Colonic mucosa (tissue), 4 donors: ENCODE data around the gene FNBP1. TPM values are rescaled to one million over a fixed set of nuclear protein-coding genes. Genes with fewer than 3 reads are reported as not detected.

Experiments used
- DNase-seq: peaks from one replicate; pipeline ENCODE4 v3.0.0-alpha.2; 2020
- H3K27ac ChIP-seq: fragments of 200-600 bp; one replicate; pipeline ENCODE4 v1.8.0; 2021
- H3K27me3 ChIP-seq: fragments of 200-600 bp; one replicate; pipeline ENCODE4 v1.8.0; 2021
- H3K36me3 ChIP-seq: fragments of 200-600 bp; one replicate; pipeline ENCODE4 v1.8.0; 2021
- H3K4me1 ChIP-seq: fragments of 200-600 bp; one replicate; pipeline ENCODE4 v1.8.0; 2021; ENCODE audit warnings: mild to moderate bottlenecking
- H3K4me3 ChIP-seq: fragments of 200-600 bp; one replicate; pipeline ENCODE4 v1.8.0; 2021
- H3K9ac ChIP-seq, 2 donors: one replicate each; pipeline ENCODE4 v1.7.0; 2013; ENCODE audit warnings: control low read depth in 2 of 2, low read depth in 2 of 2, low read length in 2 of 2
- H3K9me3 ChIP-seq: fragments of 200-600 bp; one replicate; pipeline ENCODE4 v1.8.0; 2021
- CTCF ChIP-seq: fragments of 200-600 bp; IDR thresholded peaks from one replicate; pipeline ENCODE4 v1.8.0; 2022; ENCODE audit warnings: antibody characterized with exemption, mild to moderate bottlenecking
- intact Hi-C: fragments of 100-400 bp; cut with DNase I; formaldehyde crosslinking; loops from one replicate; pipeline ENCODE4 v1.14.1; 2022
- total RNA-seq, 2 donors: library from RNA; stranded (reverse); fragmentation: NEBNext Ultra II Directional in 1 of 2; extraction: Animal tissue kit (Norgen Biotek cat#: 25700) in 1 of 2; gene quantifications; one replicate each; pipeline ENCODE4 v1.2.1, GENCODE V29; 2021
- donor health status: healthy.
- donor health status: DM: no; HTN: no; CAD: no.
- donor health status: DM: no; HTN: no; CAD: no.

FNBP1 gene
- total RNA-seq, 2 donors from 2014 or later, result 24.7 to 55.5 TPM

DNA sequence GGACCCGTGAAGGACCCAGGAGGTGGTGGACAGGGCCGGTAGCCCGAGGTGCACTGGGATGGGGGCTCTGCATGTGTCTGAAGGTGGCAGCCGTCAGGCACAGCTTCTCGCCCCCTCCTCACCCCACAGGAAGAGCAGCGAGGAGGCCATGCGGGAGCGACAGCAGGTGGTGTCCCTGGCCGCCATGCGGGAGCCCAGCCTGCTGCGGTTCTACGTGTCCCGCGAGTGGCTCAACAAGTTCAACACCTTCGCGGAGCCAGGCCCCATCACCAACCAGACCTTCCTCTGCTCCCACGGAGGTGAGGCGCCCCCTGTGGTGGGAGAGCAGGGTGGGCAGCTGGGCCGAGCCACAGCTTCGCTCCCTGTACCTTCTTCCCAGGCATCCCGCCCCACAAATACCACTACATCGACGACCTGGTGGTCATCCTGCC lies 167.8 kb downstream of the FNBP1 start:
- intact Hi-C loops, result no loop called here
- no peak overlapping the region for H3K9ac ChIP-seq
- no peak for DNase-seq

DNA sequence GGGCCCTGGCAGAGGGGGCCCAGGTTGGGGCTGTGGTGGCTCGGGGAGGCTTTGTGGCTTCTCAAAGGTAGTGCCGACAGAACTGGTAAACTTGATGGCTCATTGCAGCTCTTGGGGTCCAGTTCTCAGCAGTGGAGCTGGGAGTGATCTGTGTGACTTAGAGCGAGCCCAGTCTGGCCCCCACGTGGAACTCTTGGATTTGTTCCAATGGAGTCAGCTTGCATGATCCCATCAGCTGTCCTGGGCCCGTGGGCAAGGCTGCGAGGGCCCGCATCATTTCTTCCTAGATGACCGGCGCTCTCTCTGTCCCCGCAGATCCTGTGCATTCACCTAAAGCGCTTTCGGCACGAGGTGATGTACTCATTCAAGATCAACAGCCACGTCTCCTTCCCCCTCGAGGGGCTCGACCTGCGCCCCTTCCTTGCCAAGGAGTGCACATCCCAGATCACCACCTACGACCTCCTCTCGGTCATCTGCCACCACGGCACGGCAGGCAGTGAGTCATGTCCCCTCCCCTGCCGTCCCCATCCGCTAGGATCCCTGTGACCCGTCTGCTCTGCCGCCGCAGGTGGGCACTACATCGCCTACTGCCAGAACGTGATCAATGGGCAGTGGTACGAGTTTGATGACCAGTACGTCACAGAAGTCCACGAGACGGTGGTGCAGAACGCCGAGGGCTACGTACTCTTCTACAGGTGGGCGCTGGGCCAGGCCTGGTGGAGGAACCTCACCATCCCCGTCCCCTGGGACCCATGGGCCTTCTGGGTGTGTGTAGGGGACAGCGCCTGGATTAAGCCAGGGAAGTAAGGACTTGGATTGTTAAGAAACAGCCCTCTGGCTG lies 168.5 kb downstream of the FNBP1 start:
- Histone ChIP-seq H3K9ac (no peak overlapping the region), H3K4me1 (no peaks in the 10 kb centered on the region), H3K9me3 (no peaks in the 10 kb centered on the region), H3K4me3 (no peak overlapping the region), H3K36me3 (no peaks in the 10 kb centered on the region), H3K27me3 (no peaks in the 10 kb centered on the region), H3K27ac (no peak overlapping the region)
- no peak for TF ChIP-seq CTCF
- intact Hi-C loops, result no loop called here
- DNase-seq, result no peak

More for the DNA sequence above, 167.8 kb downstream of the FNBP1 start:
- no peak for TF ChIP-seq CTCF
- no peaks in the 10 kb centered on the region for H3K4me1 ChIP-seq
- H3K4me3 ChIP-seq, result no peak overlapping the region
- H3K36me3 ChIP-seq, result no peaks in the 10 kb centered on the region
- no peaks in the 10 kb centered on the region for H3K27me3 ChIP-seq
- H3K27ac ChIP-seq, result no peak overlapping the region
- H3K9me3 ChIP-seq, result no peaks in the 10 kb centered on the region

DNA sequence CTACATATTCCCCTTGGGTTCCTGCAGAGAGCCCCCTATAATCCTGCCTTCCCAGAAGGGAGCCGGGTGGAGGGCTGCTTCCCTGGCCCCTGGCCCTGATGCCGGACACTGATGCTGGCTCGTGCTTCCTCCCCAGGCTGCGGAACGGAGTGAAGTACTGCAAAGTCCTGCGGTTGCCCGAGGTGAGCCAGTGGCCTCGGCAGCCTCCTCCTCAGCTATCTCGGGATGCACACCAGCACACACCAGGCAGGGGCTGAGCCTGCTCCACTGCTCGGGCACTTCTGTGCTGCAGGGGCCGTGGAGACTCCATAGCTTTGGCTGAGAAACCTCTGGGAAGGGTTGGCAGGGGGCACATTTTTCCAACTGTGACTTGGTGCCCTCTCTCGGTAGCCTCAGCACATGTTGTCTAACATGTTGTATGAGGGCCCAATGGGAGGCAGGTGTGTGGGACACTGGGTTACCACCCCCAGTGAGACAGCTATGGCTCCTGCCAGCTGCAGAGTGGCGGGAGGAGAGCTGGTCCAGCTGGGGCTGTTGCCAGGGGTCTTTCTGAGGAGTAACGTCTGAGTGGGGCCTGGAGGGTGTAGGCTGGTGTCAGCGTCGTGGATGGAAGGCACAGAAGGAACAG lies 169.3 kb downstream of the FNBP1 start:
- Histone ChIP-seq H3K4me1 (no peaks in the 10 kb centered on the region), H3K9me3 (no peaks in the 10 kb centered on the region), H3K27me3 (no peaks in the 10 kb centered on the region), H3K9ac (no peak overlapping the region), H3K27ac (no peak overlapping the region), H3K36me3 (no peaks in the 10 kb centered on the region), H3K4me3 (no peak overlapping the region)
- TF ChIP-seq CTCF, result no peak
- intact Hi-C loops, result no loop called here
- no peak for DNase-seq

- TF ChIP-seq CTCF, result no peak
Measured at GRCh38 chr9:129871046-129871445, 171.9 kb downstream of the FNBP1 start.

DNA sequence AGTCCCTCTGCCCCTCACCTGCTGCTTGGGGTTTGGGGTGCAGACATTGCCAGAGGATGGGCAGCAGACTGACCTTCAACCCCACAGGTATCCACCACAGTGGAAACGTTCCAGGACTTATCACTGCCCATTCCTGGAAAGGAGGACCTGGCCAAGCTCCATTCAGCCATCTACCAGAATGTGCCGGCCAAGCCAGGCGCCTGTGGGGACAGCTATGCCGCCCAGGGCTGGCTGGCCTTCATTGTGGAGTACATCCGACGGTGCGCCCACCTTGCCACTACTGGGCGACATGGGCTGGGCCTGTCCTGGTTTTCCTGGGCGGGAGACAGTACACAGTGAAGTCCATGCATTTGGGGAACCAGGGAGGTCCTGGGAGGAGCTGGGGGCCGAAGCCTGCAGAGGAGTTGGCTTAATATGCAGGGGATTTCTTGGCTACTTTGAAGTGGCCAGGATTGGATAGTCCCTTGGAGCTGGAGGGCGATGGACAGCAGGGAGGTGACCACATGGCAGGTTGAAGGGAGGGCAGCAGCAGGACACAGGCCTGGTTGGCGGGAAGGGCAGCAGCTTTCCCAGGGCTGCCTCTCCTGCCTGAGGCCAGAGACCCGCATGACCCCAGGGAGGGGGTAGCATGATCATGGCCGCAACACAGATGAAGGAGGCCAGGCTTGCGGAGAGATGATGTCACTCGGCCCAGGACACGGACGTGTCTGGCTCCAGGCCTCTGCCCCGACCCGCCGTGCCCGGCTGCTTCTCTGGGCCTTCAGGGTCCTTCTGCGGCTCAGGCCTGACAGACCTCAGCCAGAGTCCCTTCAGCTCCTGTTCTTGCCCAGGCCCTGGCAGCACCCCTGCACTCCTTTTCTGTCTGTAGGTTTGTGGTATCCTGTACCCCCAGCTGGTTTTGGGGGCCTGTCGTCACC lies 173.1 kb downstream of the FNBP1 start:
- H3K27me3 ChIP-seq, result no peaks in the 10 kb centered on the region
- TF ChIP-seq CTCF, result no peak
- H3K36me3 ChIP-seq, result no peaks in the 10 kb centered on the region
- no peak overlapping the region for H3K4me3 ChIP-seq
- intact Hi-C loops, result no loop called here
- no peak for DNase-seq
- H3K27ac ChIP-seq, result no peak overlapping the region
- H3K9me3 ChIP-seq, result no peaks in the 10 kb centered on the region
- H3K9ac ChIP-seq, result no peak overlapping the region
- no peaks in the 10 kb centered on the region for H3K4me1 ChIP-seq

More at GRCh38 chr9:129871046-129871445, 171.9 kb downstream of the FNBP1 start:
- no peak overlapping the region for H3K4me3 ChIP-seq
- intact Hi-C loops, result no loop called here
- no peaks in the 10 kb centered on the region for H3K36me3 ChIP-seq
- no peak overlapping the region for H3K27ac ChIP-seq
- H3K9me3 ChIP-seq, result no peaks in the 10 kb centered on the region
- H3K4me1 ChIP-seq, result no peaks in the 10 kb centered on the region
- no peaks in the 10 kb centered on the region for H3K27me3 ChIP-seq
- no peak for DNase-seq
- no peak overlapping the region for H3K9ac ChIP-seq
